Measurements from ENCODE around the gene CEP85L.

The CEP85L gene

GRCh38 chr6:118506071-118506638 lies 145.2 kb downstream of the CEP85L start:
- H3K27me3 ChIP-seq (ENCODE audit: control insufficient read depth in 5 of 5, insufficient read depth in 4 of 5, low read length in 5 of 5): no peaks in the 10 kb centered on the region
- H3K9me3 ChIP-seq (ENCODE audit: control insufficient read depth in 5 of 5, low read length in 5 of 5): no peaks in the 10 kb centered on the region
- H3K9ac ChIP-seq (ENCODE audit: low read length in 5 of 5): no peak overlapping the region
- peaks cover 2 to 7% (median 4%) of the 10 kb centered on the region in 5 donors for H3K36me3 ChIP-seq (ENCODE audit: control insufficient read depth in 5 of 5, insufficient read depth in 5 of 5, low read length in 5 of 5)
- H3K4me1 ChIP-seq (ENCODE audit: control insufficient read depth in 5 of 5, insufficient read depth in 5 of 5, low read length in 5 of 5): no peaks in the 10 kb centered on the region
- no peak overlapping the region for H3K27ac ChIP-seq (ENCODE audit: low read depth, low read length)
- H3K4me3 ChIP-seq (ENCODE audit: low read depth in 1 of 5, low read length in 5 of 5): no peak overlapping the region

- H3K9me3 ChIP-seq (ENCODE audit: control insufficient read depth in 5 of 5, low read length in 5 of 5): no peaks in the 10 kb centered on the region
- no peaks in the 10 kb centered on the region for H3K27me3 ChIP-seq (ENCODE audit: control insufficient read depth in 5 of 5, insufficient read depth in 4 of 5, low read length in 5 of 5)
- no peaks in the 10 kb centered on the region for H3K4me1 ChIP-seq (ENCODE audit: control insufficient read depth in 5 of 5, insufficient read depth in 5 of 5, low read length in 5 of 5)
- H3K9ac ChIP-seq (ENCODE audit: low read length in 5 of 5): no peak overlapping the region
- peaks cover 2 to 9% (median 4%) of the 10 kb centered on the region in 5 donors for H3K36me3 ChIP-seq (ENCODE audit: control insufficient read depth in 5 of 5, insufficient read depth in 5 of 5, low read length in 5 of 5)
- H3K27ac ChIP-seq (ENCODE audit: low read depth, low read length): no peak overlapping the region
- H3K4me3 ChIP-seq (ENCODE audit: low read depth in 1 of 5, low read length in 5 of 5): no peak overlapping the region
These were observed 145.7 kb downstream of the CEP85L start for GRCh38 chr6:118505656-118506055.

- H3K4me3 ChIP-seq (ENCODE audit: low read depth in 1 of 5, low read length in 5 of 5): no peak overlapping the region
- peaks cover 2 to 9% (median 4%) of the 10 kb centered on the region in 5 donors for H3K36me3 ChIP-seq (ENCODE audit: control insufficient read depth in 5 of 5, insufficient read depth in 5 of 5, low read length in 5 of 5)
- no peak overlapping the region for H3K27ac ChIP-seq (ENCODE audit: low read depth, low read length)
- H3K9ac ChIP-seq (ENCODE audit: low read length in 5 of 5): no peak overlapping the region
- no peaks in the 10 kb centered on the region for H3K9me3 ChIP-seq (ENCODE audit: control insufficient read depth in 5 of 5, low read length in 5 of 5)
- no peaks in the 10 kb centered on the region for H3K4me1 ChIP-seq (ENCODE audit: control insufficient read depth in 5 of 5, insufficient read depth in 5 of 5, low read length in 5 of 5)
- H3K27me3 ChIP-seq (ENCODE audit: control insufficient read depth in 5 of 5, insufficient read depth in 4 of 5, low read length in 5 of 5): no peaks in the 10 kb centered on the region
These were observed 146.8 kb downstream of the CEP85L start for GRCh38 chr6:118504611-118505010.

- no peaks in the 10 kb centered on the region for H3K27me3 ChIP-seq (ENCODE audit: control insufficient read depth in 5 of 5, insufficient read depth in 4 of 5, low read length in 5 of 5)
- H3K36me3 ChIP-seq (ENCODE audit: control insufficient read depth in 5 of 5, insufficient read depth in 5 of 5, low read length in 5 of 5): peaks cover 2 to 9% (median 4%) of the 10 kb centered on the region in 5 donors
- H3K4me1 ChIP-seq (ENCODE audit: control insufficient read depth in 5 of 5, insufficient read depth in 5 of 5, low read length in 5 of 5): no peaks in the 10 kb centered on the region
- H3K9me3 ChIP-seq (ENCODE audit: control insufficient read depth in 5 of 5, low read length in 5 of 5): no peaks in the 10 kb centered on the region
- H3K27ac ChIP-seq (ENCODE audit: low read depth, low read length): no peak overlapping the region
- no peak overlapping the region for H3K4me3 ChIP-seq (ENCODE audit: low read depth in 1 of 5, low read length in 5 of 5)
- H3K9ac ChIP-seq (ENCODE audit: low read length in 5 of 5): no peak overlapping the region
These were observed 149.2 kb downstream of the CEP85L start for GRCh38 chr6:118502169-118502568.

GRCh38 chr6:118501765-118502164 lies 149.6 kb downstream of the CEP85L start:
- no peaks in the 10 kb centered on the region for H3K9me3 ChIP-seq (ENCODE audit: control insufficient read depth in 5 of 5, low read length in 5 of 5)
- peaks cover 2 to 9% (median 4%) of the 10 kb centered on the region in 5 donors for H3K36me3 ChIP-seq (ENCODE audit: control insufficient read depth in 5 of 5, insufficient read depth in 5 of 5, low read length in 5 of 5)
- H3K4me3 ChIP-seq (ENCODE audit: low read depth in 1 of 5, low read length in 5 of 5): no peak overlapping the region
- no peaks in the 10 kb centered on the region for H3K4me1 ChIP-seq (ENCODE audit: control insufficient read depth in 5 of 5, insufficient read depth in 5 of 5, low read length in 5 of 5)
- H3K27ac ChIP-seq (ENCODE audit: low read depth, low read length): no peak overlapping the region
- no peak overlapping the region for H3K9ac ChIP-seq (ENCODE audit: low read length in 5 of 5)
- no peaks in the 10 kb centered on the region for H3K27me3 ChIP-seq (ENCODE audit: control insufficient read depth in 5 of 5, insufficient read depth in 4 of 5, low read length in 5 of 5)

- Histone ChIP-seq H3K9me3 (ENCODE audit: control insufficient read depth in 5 of 5, low read length in 5 of 5) (no peaks in the 10 kb centered on the region), H3K27ac (ENCODE audit: low read depth, low read length) (no peak overlapping the region), H3K9ac (ENCODE audit: low read length in 5 of 5) (no peak overlapping the region), H3K27me3 (ENCODE audit: control insufficient read depth in 5 of 5, insufficient read depth in 4 of 5, low read length in 5 of 5) (no peaks in the 10 kb centered on the region), H3K4me1 (ENCODE audit: control insufficient read depth in 5 of 5, insufficient read depth in 5 of 5, low read length in 5 of 5) (no peaks in the 10 kb centered on the region), H3K36me3 (ENCODE audit: control insufficient read depth in 5 of 5, insufficient read depth in 5 of 5, low read length in 5 of 5) (peaks cover 2 to 9% (median 4%) of the 10 kb centered on the region in 5 donors), H3K4me3 (ENCODE audit: low read depth in 1 of 5, low read length in 5 of 5) (no peak overlapping the region)
These were observed 150.3 kb downstream of the CEP85L start for GRCh38 chr6:118501099-118501498.

GRCh38 chr6:118500130-118501015 lies 151.0 kb downstream of the CEP85L start:
- Histone ChIP-seq H3K4me1 (ENCODE audit: control insufficient read depth in 5 of 5, insufficient read depth in 5 of 5, low read length in 5 of 5) (no peaks in the 10 kb centered on the region), H3K4me3 (ENCODE audit: low read depth in 1 of 5, low read length in 5 of 5) (no peak overlapping the region)

GRCh38 chr6:118495485-118496280 lies 155.7 kb downstream of the CEP85L start:
- H3K9ac ChIP-seq (ENCODE audit: low read length in 5 of 5): no peak overlapping the region
- H3K27me3 ChIP-seq (ENCODE audit: control insufficient read depth in 5 of 5, insufficient read depth in 4 of 5, low read length in 5 of 5): no peaks in the 10 kb centered on the region
- H3K9me3 ChIP-seq (ENCODE audit: control insufficient read depth in 5 of 5, low read length in 5 of 5): peaks cover 0 to 2% (median 0%) of the 10 kb centered on the region in 5 donors
- H3K27ac ChIP-seq (ENCODE audit: low read depth, low read length): no peak overlapping the region
- peaks cover 11 to 29% (median 16%) of the 10 kb centered on the region in 5 donors for H3K36me3 ChIP-seq (ENCODE audit: control insufficient read depth in 5 of 5, insufficient read depth in 5 of 5, low read length in 5 of 5)
- H3K4me3 ChIP-seq (ENCODE audit: low read depth in 1 of 5, low read length in 5 of 5): no peak overlapping the region
- H3K4me1 ChIP-seq (ENCODE audit: control insufficient read depth in 5 of 5, insufficient read depth in 5 of 5, low read length in 5 of 5): no peaks in the 10 kb centered on the region

More at GRCh38 chr6:118500130-118501015, 151.0 kb downstream of the CEP85L start:
- Histone ChIP-seq H3K9me3 (ENCODE audit: control insufficient read depth in 5 of 5, low read length in 5 of 5) (no peaks in the 10 kb centered on the region), H3K9ac (ENCODE audit: low read length in 5 of 5) (no peak overlapping the region), H3K27ac (ENCODE audit: low read depth, low read length) (no peak overlapping the region), H3K36me3 (ENCODE audit: control insufficient read depth in 5 of 5, insufficient read depth in 5 of 5, low read length in 5 of 5) (peaks cover 7 to 13% (median 10%) of the 10 kb centered on the region in 5 donors), H3K27me3 (ENCODE audit: control insufficient read depth in 5 of 5, insufficient read depth in 4 of 5, low read length in 5 of 5) (no peaks in the 10 kb centered on the region)

- Histone ChIP-seq H3K4me3 (ENCODE audit: low read depth in 1 of 5, low read length in 5 of 5) (no peak overlapping the region), H3K9me3 (ENCODE audit: control insufficient read depth in 5 of 5, low read length in 5 of 5) (peaks cover 0 to 12% (median 5%) of the 10 kb centered on the region in 5 donors), H3K9ac (ENCODE audit: low read length in 5 of 5) (no peak overlapping the region), H3K27ac (ENCODE audit: low read depth, low read length) (no peak overlapping the region), H3K4me1 (ENCODE audit: control insufficient read depth in 5 of 5, insufficient read depth in 5 of 5, low read length in 5 of 5) (no peaks in the 10 kb centered on the region), H3K36me3 (ENCODE audit: control insufficient read depth in 5 of 5, insufficient read depth in 5 of 5, low read length in 5 of 5) (peaks cover 16 to 44% (median 22%) of the 10 kb centered on the region in 5 donors), H3K27me3 (ENCODE audit: control insufficient read depth in 5 of 5, insufficient read depth in 4 of 5, low read length in 5 of 5) (no peaks in the 10 kb centered on the region)
These were observed 157.3 kb downstream of the CEP85L start for GRCh38 chr6:118494091-118494490.
